Esophagus (tissue), 2 donors: ENCODE data around the gene PYGB. TPM values are rescaled to one million over a fixed set of nuclear protein-coding genes. Genes with fewer than 3 reads are reported as not detected.
"Not testable (repeated sequence)": the region's sequence is repeated elsewhere in the genome, so short reads cannot be mapped to it uniquely, and the experiment has no call there.

Source experiments
- H3K27ac ChIP-seq, 2 donors: one replicate each; pipeline ENCODE4 v1.5.1; 2013; ENCODE audit warnings: low read depth in 2 of 2, mild to moderate bottlenecking in 2 of 2, inconsistent platforms in 1 of 2, low read length in 1 of 2, moderate library complexity in 1 of 2
- H3K27me3 ChIP-seq, 2 donors: one replicate each; pipeline ENCODE4 v1.6.1; 2013; ENCODE audit warnings: low read length in 2 of 2, control low read depth in 1 of 2, mild to moderate bottlenecking in 1 of 2; ENCODE audit not compliant: insufficient read depth in 2 of 2, control insufficient read depth in 1 of 2
- H3K36me3 ChIP-seq, 2 donors: one replicate each; pipeline ENCODE4 v1.6.1; 2013; ENCODE audit warnings: low read length in 1 of 2; ENCODE audit not compliant: control insufficient read depth in 2 of 2, insufficient read depth in 2 of 2
- H3K4me1 ChIP-seq, 2 donors: one replicate each; pipeline ENCODE4 v1.6.1; 2013; ENCODE audit warnings: low read length in 1 of 2; ENCODE audit not compliant: control insufficient read depth in 2 of 2, insufficient read depth in 2 of 2
- H3K4me3 ChIP-seq, 2 donors: one replicate each; pipeline ENCODE4 v1.5.1; 2013; ENCODE audit warnings: low read length in 2 of 2, mild to moderate bottlenecking in 2 of 2, low read depth in 1 of 2, moderate library complexity in 1 of 2
- H3K9me3 ChIP-seq, 2 donors: one replicate each; pipeline ENCODE4 v1.6.1; 2013; ENCODE audit warnings: mild to moderate bottlenecking in 2 of 2, low read depth in 1 of 2, low read length in 1 of 2, moderate library complexity in 1 of 2; ENCODE audit not compliant: control insufficient read depth in 2 of 2, insufficient read depth in 1 of 2
- WGBS, 2 donors: extraction: QIAGEN DNeasy Blood & Tissue Kit; methylation state at CpG; one replicate each; pipeline ENCODE4 v1.1.7; 2013; 5-methylcytosine and 5-hydroxymethylcytosine counted together
- polyA plus RNA-seq, 2 donors: library from polyadenylated mRNA; stranded (reverse); fragments of 200-250 nt; gene quantifications; one replicate each; pipeline ENCODE4 v1.2.3, GENCODE V29; 2013
- donor health status: healthy with polysubstance abuse.
- donor health status: Bipolar disorder and iron deficiency.

PYGB gene
- polyA plus RNA-seq, 2 donors = 38.0 to 59.7 TPM

GRCh38 chr20:25325073-25325472 is 77.2 kb downstream of the PYGB start:
- H3K4me1 ChIP-seq = peaks cover under 1 to 6% of the 10 kb centered on the region in 2 donors
- no peak overlapping the region for H3K27ac ChIP-seq
- no peaks in the 10 kb centered on the region for H3K9me3 ChIP-seq
- H3K4me3 ChIP-seq = no peak overlapping the region
- no peaks in the 10 kb centered on the region for H3K27me3 ChIP-seq
- WGBS, 2 donors = 57 to 60% methylated on average over 3 of the region's 3 CpGs
- H3K36me3 ChIP-seq = peaks cover 5 to 19% of the 10 kb centered on the region in 2 donors

GRCh38 chr20:25325997-25326396 is 78.1 kb downstream of the PYGB start:
- Histone ChIP-seq H3K4me3 (no peak overlapping the region), H3K9me3 (no peaks in the 10 kb centered on the region), H3K4me1 (peaks cover 0 to 6% of the 10 kb centered on the region in 2 donors), H3K36me3 (peaks cover 5 to 15% of the 10 kb centered on the region in 2 donors), H3K27ac (no peak overlapping the region), H3K27me3 (no peaks in the 10 kb centered on the region)
- 78 to 88% methylated on average over 2 of the region's 2 CpGs for WGBS, 2 donors

- no peak overlapping the region for H3K4me3 ChIP-seq
- H3K9me3 ChIP-seq = no peaks in the 10 kb centered on the region
- H3K27ac ChIP-seq = no peak overlapping the region
- whole genome bisulfite sequencing, 2 donors = 85 to 88% methylated on average over 7 of the region's 7 CpGs
- peaks cover 0 to 6% of the 10 kb centered on the region in 2 donors for H3K4me1 ChIP-seq
- H3K27me3 ChIP-seq = no peaks in the 10 kb centered on the region
- H3K36me3 ChIP-seq = peaks cover 0 to 10% of the 10 kb centered on the region in 2 donors
Measured at GRCh38 chr20:25327521-25328235, 79.8 kb downstream of the PYGB start.

GRCh38 chr20:25328954-25329498 is 81.1 kb downstream of the PYGB start:
- WGBS, 2 donors = 93 to 96% methylated on average over 12 of the region's 12 CpGs
- H3K9me3 ChIP-seq = no peaks in the 10 kb centered on the region
- H3K4me3 ChIP-seq = no peak overlapping the region
- no peaks in the 10 kb centered on the region for H3K27me3 ChIP-seq
- H3K4me1 ChIP-seq = peaks cover 0 to 6% of the 10 kb centered on the region in 2 donors
- H3K36me3 ChIP-seq = peaks cover 0 to 5% of the 10 kb centered on the region in 2 donors
- no peak overlapping the region for H3K27ac ChIP-seq

- H3K36me3 ChIP-seq, H3K27me3 ChIP-seq, H3K27ac ChIP-seq, H3K9me3 ChIP-seq, H3K4me3 ChIP-seq: not testable (repeated sequence)
- 100% methylated on average over 1 of the region's 1 CpG for WGBS, 2 donors
- H3K4me1 ChIP-seq = peaks cover 5 to 10% of the 10 kb centered on the region in 2 donors
Measured at GRCh38 chr20:25334972-25335371, 87.1 kb downstream of the PYGB start.

- Histone ChIP-seq H3K27ac (no peak overlapping the region), H3K4me3 (no peak overlapping the region), H3K27me3 (no peaks in the 10 kb centered on the region), H3K4me1 (peaks cover 5 to 12% of the 10 kb centered on the region in 2 donors), H3K9me3 (no peaks in the 10 kb centered on the region), H3K36me3 (peaks cover 0 to 3% of the 10 kb centered on the region in 2 donors)
- 67 to 69% methylated on average over 17 of the region's 17 CpGs for WGBS, 2 donors
Measured at GRCh38 chr20:25336561-25337422, 88.9 kb downstream of the PYGB start.

- H3K4me3 ChIP-seq = no peak overlapping the region
- WGBS, 2 donors = 74 to 92% methylated on average over 11 of the region's 11 CpGs
- H3K27me3 ChIP-seq = no peaks in the 10 kb centered on the region
- no peak overlapping the region for H3K27ac ChIP-seq
- H3K36me3 ChIP-seq = peaks cover 0 to 3% of the 10 kb centered on the region in 2 donors
- H3K9me3 ChIP-seq = no peaks in the 10 kb centered on the region
- H3K4me1 ChIP-seq = peaks cover 5 to 12% of the 10 kb centered on the region in 2 donors
Measured at GRCh38 chr20:25338112-25339023, 90.5 kb downstream of the PYGB start.

- Histone ChIP-seq H3K36me3 (peaks cover 0 to 3% of the 10 kb centered on the region in 2 donors), H3K27me3 (no peaks in the 10 kb centered on the region), H3K4me3 (no peak overlapping the region), H3K9me3 (no peaks in the 10 kb centered on the region), H3K27ac (peak overlapping the region in 1 of 2 donors; percentile 55), H3K4me1 (peaks cover 5 to 12% of the 10 kb centered on the region in 2 donors)
- WGBS, 2 donors = 66 to 87% methylated on average over 12 of the region's 12 CpGs
Measured at GRCh38 chr20:25339608-25340007, 91.7 kb downstream of the PYGB start.

GRCh38 chr20:25340380-25340779 is 92.5 kb downstream of the PYGB start:
- Histone ChIP-seq H3K4me1 (peaks cover 5 to 12% of the 10 kb centered on the region in 2 donors), H3K27ac (no peak overlapping the region), H3K27me3 (no peaks in the 10 kb centered on the region), H3K36me3 (peaks cover 0 to 3% of the 10 kb centered on the region in 2 donors), H3K9me3 (no peaks in the 10 kb centered on the region), H3K4me3 (no peak overlapping the region)
- 31 to 58% methylated on average over 1 of the region's 1 CpG for whole genome bisulfite sequencing, 2 donors
